ENCODE results near the gene STAC2.
"Not testable (repeated sequence)": the region's sequence is repeated elsewhere in the genome, so short reads cannot be mapped to it uniquely, and the experiment has no call there.

The STAC2 gene

GRCh38 chr17:39187152-39187830 lies 38.5 kb downstream of the STAC2 start:
- no peak for DNase-seq (ENCODE audit: low read depth)

GRCh38 chr17:39186481-39187002 lies 39.2 kb downstream of the STAC2 start:
- DNase-seq (ENCODE audit: low read depth), result no peak

GRCh38 chr17:39183720-39184119 lies 42.0 kb downstream of the STAC2 start:
- no peak for DNase-seq (ENCODE audit: low read depth)

GRCh38 chr17:39183045-39183444 lies 42.7 kb downstream of the STAC2 start:
- no peak for DNase-seq (ENCODE audit: low read depth)

- DNase-seq (ENCODE audit: low read depth), result no peak
These were observed 44.4 kb downstream of the STAC2 start for GRCh38 chr17:39181303-39181702.

- peak; percentile 53 for DNase-seq (ENCODE audit: low read depth)
These were observed 47.2 kb downstream of the STAC2 start for GRCh38 chr17:39178536-39178935.

GRCh38 chr17:39177256-39177655 lies 48.5 kb downstream of the STAC2 start:
- DNase-seq (ENCODE audit: low read depth), result no peak

- DNase-seq (ENCODE audit: low read depth), result no peak
These were observed 50.1 kb downstream of the STAC2 start for GRCh38 chr17:39175695-39176093.

GRCh38 chr17:39174920-39175694 lies 50.6 kb downstream of the STAC2 start:
- DNase-seq (ENCODE audit: low read depth), result peak; percentile 45

GRCh38 chr17:39173526-39174274 lies 52.0 kb downstream of the STAC2 start:
- DNase-seq (ENCODE audit: low read depth), result no peak

- no peak for DNase-seq (ENCODE audit: low read depth)
These were observed 52.7 kb downstream of the STAC2 start for GRCh38 chr17:39173080-39173479.

GRCh38 chr17:39171933-39172332 lies 53.8 kb downstream of the STAC2 start:
- no peak for DNase-seq (ENCODE audit: low read depth)

GRCh38 chr17:39170558-39170957 lies 55.2 kb downstream of the STAC2 start:
- DNase-seq (ENCODE audit: low read depth), result no peak

- no peak for DNase-seq (ENCODE audit: low read depth)
These were observed 55.6 kb downstream of the STAC2 start for GRCh38 chr17:39170109-39170508.

- DNase-seq (ENCODE audit: low read depth), result no peak
These were observed 56.2 kb downstream of the STAC2 start for GRCh38 chr17:39169518-39169917.

GRCh38 chr17:39169101-39169500 lies 56.6 kb downstream of the STAC2 start:
- DNase-seq (ENCODE audit: low read depth), result peak; percentile 57

GRCh38 chr17:39168503-39168902 lies 57.2 kb downstream of the STAC2 start:
- not testable (repeated sequence) for DNase-seq (ENCODE audit: low read depth)

GRCh38 chr17:39167476-39167875 lies 58.3 kb downstream of the STAC2 start:
- no peak for DNase-seq (ENCODE audit: low read depth)

GRCh38 chr17:39166437-39167335 lies 59.1 kb downstream of the STAC2 start:
- no peak for DNase-seq (ENCODE audit: low read depth)

GRCh38 chr17:39165841-39166349 lies 59.9 kb downstream of the STAC2 start, which contains the start of gene ARL5C:
TSS of gene ARL5C (minus strand) at chr17:39166161. CDS start at chr17:39165760, 401 bp downstream.
- no peak for DNase-seq (ENCODE audit: low read depth)

- no peak for DNase-seq (ENCODE audit: low read depth)
These were observed 60.4 kb downstream of the STAC2 start for GRCh38 chr17:39165178-39165840.
